GM18498 (cell line): ENCODE measurements around the gene BMAL1.

Experiments
- ATAC-seq: cut with Tn5 transposase; IDR thresholded peaks from one replicate; pipeline ENCODE4 v1.9.1; 2021; ENCODE audit warnings: mild to moderate bottlenecking, moderate library complexity; ENCODE audit not compliant: unreplicated experiment

Gene BMAL1

GRCh38 chr11:13260963-13261588, 16.5 kb upstream of the BMAL1 start:
- ATAC-seq, result no peak

GRCh38 chr11:13261591-13262061, 16.0 kb upstream of the BMAL1 start:
- ATAC-seq, result no peak

- ATAC-seq, result no peak
These were observed 15.5 kb upstream of the BMAL1 start for GRCh38 chr11:13262096-13262495.

GRCh38 chr11:13268791-13269190, 8.8 kb upstream of the BMAL1 start:
- ATAC-seq, result no peak

- no peak for ATAC-seq
These were observed 7.8 kb upstream of the BMAL1 start for GRCh38 chr11:13269775-13270174.

GRCh38 chr11:13271060-13271693, 6.4 kb upstream of the BMAL1 start:
- no peak for ATAC-seq

GRCh38 chr11:13276454-13276831, 1.1 kb upstream of the BMAL1 start:
- no peak for ATAC-seq

- ATAC-seq, result peak; percentile 90
These were observed 490 bp upstream of the BMAL1 start for GRCh38 chr11:13276832-13277767.

GRCh38 chr11:13278609-13279486, 1.3 kb downstream of the BMAL1 start:
- ATAC-seq, result no peak

- ATAC-seq, result no peak
These were observed 1.9 kb downstream of the BMAL1 start for GRCh38 chr11:13279487-13279834.

- no peak for ATAC-seq
These were observed 2.6 kb downstream of the BMAL1 start for GRCh38 chr11:13280092-13280722.

GRCh38 chr11:13280777-13281176, 3.2 kb downstream of the BMAL1 start:
- ATAC-seq, result no peak

- ATAC-seq, result no peak
These were observed 6.0 kb downstream of the BMAL1 start for GRCh38 chr11:13283636-13284035.

- ATAC-seq, result no peak
These were observed 7.4 kb downstream of the BMAL1 start for GRCh38 chr11:13284776-13285588.

GRCh38 chr11:13286279-13286821, 8.8 kb downstream of the BMAL1 start:
- no peak for ATAC-seq

- no peak for ATAC-seq
These were observed 9.4 kb downstream of the BMAL1 start for GRCh38 chr11:13287036-13287435.

- ATAC-seq, result no peak
These were observed 10.1 kb downstream of the BMAL1 start for GRCh38 chr11:13287681-13288080.

- peak; percentile 48 for ATAC-seq
These were observed 10.9 kb downstream of the BMAL1 start for GRCh38 chr11:13288375-13289029.

- no peak for ATAC-seq
These were observed 11.5 kb downstream of the BMAL1 start for GRCh38 chr11:13289081-13289480.
